ENCODE data around the gene GRID2. TPM values are rescaled to one million over a fixed set of nuclear protein-coding genes. Genes with fewer than 3 reads are reported as not detected.
"Not testable (repeated sequence)": the region's sequence is repeated elsewhere in the genome, so short reads cannot be mapped to it uniquely, and the experiment has no call there.

GRID2 gene
- total RNA-seq, 2 experiments from 2014 or later, result not detected

DNA sequence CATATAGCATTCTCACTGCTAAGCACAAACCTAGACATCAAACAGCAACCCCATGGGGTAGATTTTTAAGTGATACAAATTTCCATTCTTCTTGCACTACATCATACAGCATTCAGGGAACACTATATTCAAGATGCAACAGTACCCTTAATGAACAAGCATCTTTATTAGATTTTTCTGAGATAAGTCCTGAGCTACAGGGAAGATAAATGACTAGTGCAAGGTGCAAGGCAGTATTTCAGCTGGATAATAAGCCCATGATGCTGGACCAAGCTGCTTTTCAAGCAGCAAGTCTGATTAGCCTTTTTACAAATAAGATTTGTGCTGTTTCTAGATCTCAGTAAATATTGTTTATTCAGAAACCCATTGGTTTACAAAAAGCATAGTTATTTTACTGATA is 1332.2 kb downstream of the GRID2 start:
- H3K4me3 Mint-ChIP-seq, result no peak overlapping the region
- H3K27me3 Mint-ChIP-seq, result no peaks in the 10 kb centered on the region
- H3K36me3 Mint-ChIP-seq (ENCODE audit: low read depth), result no peaks in the 10 kb centered on the region
- no peaks in the 10 kb centered on the region for H3K4me1 Mint-ChIP-seq
- ChIA-PET POLR2A (no interaction called here), CTCF (no interaction called here)
- H3K27ac Mint-ChIP-seq, result no peak overlapping the region
- DNase-seq, result no peak
- peaks cover 3% of the 10 kb centered on the region for H3K9me3 Mint-ChIP-seq

DNA sequence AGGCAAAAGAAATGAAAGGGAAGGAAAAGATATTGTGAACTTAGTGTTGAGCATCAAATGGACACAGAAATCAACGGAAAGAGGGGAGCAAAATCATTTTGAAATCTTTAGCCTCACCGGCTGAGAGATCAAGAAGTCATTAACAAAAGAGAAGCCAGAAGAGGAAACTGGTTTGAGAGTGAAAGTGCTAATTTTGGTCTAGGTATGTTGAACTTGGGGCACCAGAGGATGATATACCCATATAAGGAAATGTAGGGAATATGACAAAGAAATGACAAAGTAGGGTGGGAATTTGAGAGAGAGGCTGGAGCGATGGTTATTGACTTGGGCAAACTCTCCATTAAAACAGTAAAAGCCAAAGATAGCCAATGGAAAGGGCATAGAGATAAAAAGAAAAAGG is 1341.4 kb downstream of the GRID2 start:
- ChIA-PET POLR2A (no interaction called here), CTCF (no interaction called here)
- no peak overlapping the region for H3K27ac Mint-ChIP-seq
- H3K4me3 Mint-ChIP-seq, result no peak overlapping the region
- no peaks in the 10 kb centered on the region for H3K9me3 Mint-ChIP-seq
- H3K27me3 Mint-ChIP-seq, result no peaks in the 10 kb centered on the region
- no peak for DNase-seq
- H3K4me1 Mint-ChIP-seq, result no peaks in the 10 kb centered on the region
- no peaks in the 10 kb centered on the region for H3K36me3 Mint-ChIP-seq (ENCODE audit: low read depth)

GRCh38 chr4:93646233-93646930 is 1342.6 kb downstream of the GRID2 start:
- POLR2A ChIA-PET, result no interaction called here
- CTCF ChIA-PET, result interaction anchor here (0.6 kb wide), 1 partner anchor 1347 kb away, joined by 4 read pairs; no protein-coding TSS in a partner anchor
- H3K9me3 Mint-ChIP-seq, result no peaks in the 10 kb centered on the region
- H3K36me3 Mint-ChIP-seq (ENCODE audit: low read depth), result no peaks in the 10 kb centered on the region
- no peak overlapping the region for H3K27ac Mint-ChIP-seq
- H3K4me3 Mint-ChIP-seq, result no peak overlapping the region
- H3K27me3 Mint-ChIP-seq, result no peaks in the 10 kb centered on the region
- H3K4me1 Mint-ChIP-seq, result no peaks in the 10 kb centered on the region
- no peak for DNase-seq

- Mint-ChIP-seq H3K9me3 (no peaks in the 10 kb centered on the region), H3K4me3 (no peak overlapping the region), H3K36me3 (ENCODE audit: low read depth) (no peaks in the 10 kb centered on the region), H3K27me3 (no peaks in the 10 kb centered on the region), H3K27ac (no peak overlapping the region), H3K4me1 (no peaks in the 10 kb centered on the region)
- no peak for DNase-seq
- CTCF ChIA-PET, result no interaction called here
- POLR2A ChIA-PET, result no interaction called here
These were observed 1344.5 kb downstream of the GRID2 start for GRCh38 chr4:93648258-93648657.

- Mint-ChIP-seq H3K4me1 (no peaks in the 10 kb centered on the region), H3K27me3 (no peaks in the 10 kb centered on the region), H3K36me3 (ENCODE audit: low read depth) (no peaks in the 10 kb centered on the region), H3K9me3 (no peaks in the 10 kb centered on the region), H3K4me3 (no peak overlapping the region), H3K27ac (no peak overlapping the region)
- no peak for DNase-seq
- ChIA-PET POLR2A (no interaction called here), CTCF (no interaction called here)
These were observed 1346.1 kb downstream of the GRID2 start for GRCh38 chr4:93649828-93650227.

DNA sequence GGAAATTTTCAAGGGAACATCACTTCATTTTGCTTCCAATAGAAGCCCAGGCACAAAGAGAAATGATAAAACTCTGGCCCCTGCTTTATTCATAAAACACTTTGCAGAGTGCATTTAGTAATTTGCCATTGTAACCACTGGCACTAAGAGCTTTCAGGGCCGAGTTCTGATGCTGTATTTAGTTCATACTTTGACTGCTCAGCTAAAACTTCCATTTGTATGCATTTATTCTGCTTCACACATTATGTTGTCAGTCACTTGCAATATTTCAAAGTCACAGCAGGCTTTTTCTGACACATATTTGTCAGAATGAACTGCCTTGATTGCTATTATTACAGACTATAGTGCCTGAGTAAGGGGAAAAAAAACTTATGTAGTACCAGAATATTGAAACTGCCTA is 1350.4 kb downstream of the GRID2 start:
- ChIA-PET CTCF (no interaction called here), POLR2A (no interaction called here)
- no peaks in the 10 kb centered on the region for H3K27me3 Mint-ChIP-seq
- H3K4me3 Mint-ChIP-seq, result no peak overlapping the region
- H3K9me3 Mint-ChIP-seq, result no peaks in the 10 kb centered on the region
- H3K36me3 Mint-ChIP-seq (ENCODE audit: low read depth), result no peaks in the 10 kb centered on the region
- no peaks in the 10 kb centered on the region for H3K4me1 Mint-ChIP-seq
- no peak overlapping the region for H3K27ac Mint-ChIP-seq
- no peak for DNase-seq

GRCh38 chr4:93657527-93657926 is 1353.8 kb downstream of the GRID2 start:
- DNase-seq, result no peak
- Mint-ChIP-seq H3K4me1 (no peaks in the 10 kb centered on the region), H3K36me3 (ENCODE audit: low read depth) (no peaks in the 10 kb centered on the region), H3K4me3 (no peak overlapping the region), H3K9me3 (no peaks in the 10 kb centered on the region), H3K27ac (no peak overlapping the region), H3K27me3 (no peaks in the 10 kb centered on the region)
- CTCF ChIA-PET, result no interaction called here
- POLR2A ChIA-PET, result no interaction called here

DNA sequence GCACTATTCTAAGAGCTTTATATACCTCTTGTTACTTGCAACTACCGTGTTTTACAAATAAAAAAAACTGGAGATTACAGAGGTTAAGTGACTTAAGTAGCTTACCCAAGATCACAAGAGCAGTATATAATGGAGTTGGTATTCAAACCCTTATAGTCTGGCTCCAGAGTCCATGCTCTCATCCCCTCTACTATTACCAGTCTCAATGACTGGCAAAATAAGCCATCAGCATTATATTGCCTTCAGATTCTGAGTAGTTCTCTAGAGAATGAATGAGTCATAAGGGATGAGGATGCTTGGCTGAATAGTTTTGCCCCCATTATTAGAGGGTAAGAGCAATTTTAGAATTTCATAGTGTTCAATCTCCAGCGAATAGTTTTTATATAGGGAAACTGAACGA is 1354.7 kb downstream of the GRID2 start:
- H3K9me3 Mint-ChIP-seq, result no peaks in the 10 kb centered on the region
- H3K36me3 Mint-ChIP-seq (ENCODE audit: low read depth), result no peaks in the 10 kb centered on the region
- no peaks in the 10 kb centered on the region for H3K27me3 Mint-ChIP-seq
- H3K4me3 Mint-ChIP-seq, result no peak overlapping the region
- no peaks in the 10 kb centered on the region for H3K4me1 Mint-ChIP-seq
- ChIA-PET CTCF (no interaction called here), POLR2A (no interaction called here)
- no peak overlapping the region for H3K27ac Mint-ChIP-seq
- DNase-seq, result no peak

DNA sequence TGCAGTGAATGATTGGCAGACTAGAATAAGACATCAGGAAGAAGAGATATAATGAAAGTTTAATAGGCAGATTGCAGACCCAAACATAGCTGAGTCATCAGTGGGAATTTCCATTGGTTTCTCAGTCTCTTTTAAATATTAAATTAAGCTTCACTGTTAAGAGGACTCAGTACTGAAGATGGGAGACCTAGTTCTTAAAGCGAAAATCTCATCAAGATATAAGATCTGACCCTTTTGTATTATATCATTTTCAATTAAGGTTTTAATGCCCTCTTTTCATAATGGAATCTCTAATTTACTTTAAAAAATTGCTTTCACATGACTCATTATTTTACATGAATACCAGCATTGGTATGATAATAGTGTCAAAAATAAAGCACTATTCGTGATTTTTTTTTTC is 1355.9 kb downstream of the GRID2 start:
- no peaks in the 10 kb centered on the region for H3K27me3 Mint-ChIP-seq
- H3K9me3 Mint-ChIP-seq, result no peaks in the 10 kb centered on the region
- ChIA-PET POLR2A (no interaction called here), CTCF (no interaction called here)
- no peak overlapping the region for H3K4me3 Mint-ChIP-seq
- no peaks in the 10 kb centered on the region for H3K36me3 Mint-ChIP-seq (ENCODE audit: low read depth)
- no peak overlapping the region for H3K27ac Mint-ChIP-seq
- DNase-seq, result no peak
- H3K4me1 Mint-ChIP-seq, result no peaks in the 10 kb centered on the region

DNA sequence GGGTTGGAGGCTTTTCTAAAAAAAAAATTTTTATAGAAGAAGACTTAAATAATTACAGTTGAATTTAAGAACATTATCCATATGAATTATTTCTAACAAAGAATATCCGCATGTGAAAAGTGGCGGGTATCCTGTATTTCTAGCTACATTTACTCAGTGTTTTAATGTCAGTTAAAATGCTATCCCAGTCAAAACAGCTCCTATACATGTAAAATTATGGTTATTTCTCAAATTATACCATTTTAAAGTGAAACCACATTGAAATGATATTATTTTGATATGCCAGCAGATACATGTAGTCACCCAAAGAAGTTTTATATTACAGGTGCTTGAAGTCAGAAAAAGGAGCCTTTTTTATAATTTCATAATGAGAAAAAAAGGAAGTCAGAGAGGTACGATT is 1356.3 kb downstream of the GRID2 start:
- no peak overlapping the region for H3K4me3 Mint-ChIP-seq
- no peaks in the 10 kb centered on the region for H3K9me3 Mint-ChIP-seq
- H3K27ac Mint-ChIP-seq, result no peak overlapping the region
- no peaks in the 10 kb centered on the region for H3K36me3 Mint-ChIP-seq (ENCODE audit: low read depth)
- ChIA-PET POLR2A (no interaction called here), CTCF (no interaction called here)
- no peaks in the 10 kb centered on the region for H3K27me3 Mint-ChIP-seq
- no peak for DNase-seq
- H3K4me1 Mint-ChIP-seq, result no peaks in the 10 kb centered on the region

GRCh38 chr4:93670434-93670833 is 1366.7 kb downstream of the GRID2 start:
- Mint-ChIP-seq H3K27ac (no peak overlapping the region), H3K4me3 (no peak overlapping the region)

GRCh38 chr4:93671093-93671492 is 1367.3 kb downstream of the GRID2 start:
- Mint-ChIP-seq H3K27ac (no peak overlapping the region), H3K4me1 (no peaks in the 10 kb centered on the region), H3K9me3 (no peaks in the 10 kb centered on the region), H3K27me3 (no peaks in the 10 kb centered on the region), H3K4me3 (no peak overlapping the region), H3K36me3 (ENCODE audit: low read depth) (no peaks in the 10 kb centered on the region)
- no peak for DNase-seq
- CTCF ChIA-PET, result no interaction called here
- POLR2A ChIA-PET, result no interaction called here

More at GRCh38 chr4:93670434-93670833, 1366.7 kb downstream of the GRID2 start:
- ChIA-PET CTCF (no interaction called here), POLR2A (no interaction called here)
- no peaks in the 10 kb centered on the region for H3K4me1 Mint-ChIP-seq
- H3K36me3 Mint-ChIP-seq (ENCODE audit: low read depth), result no peaks in the 10 kb centered on the region
- H3K27me3 Mint-ChIP-seq, result no peaks in the 10 kb centered on the region
- DNase-seq, result no peak
- H3K9me3 Mint-ChIP-seq, result no peaks in the 10 kb centered on the region

- H3K9me3 Mint-ChIP-seq; H3K4me3 Mint-ChIP-seq; POLR2A ChIA-PET; H3K4me1 Mint-ChIP-seq; CTCF ChIA-PET; H3K36me3 Mint-ChIP-seq (ENCODE audit: low read depth); DNase-seq; H3K27ac Mint-ChIP-seq; H3K27me3 Mint-ChIP-seq: not testable (repeated sequence)
These were observed 1373.2 kb downstream of the GRID2 start for GRCh38 chr4:93676937-93677336.

DNA sequence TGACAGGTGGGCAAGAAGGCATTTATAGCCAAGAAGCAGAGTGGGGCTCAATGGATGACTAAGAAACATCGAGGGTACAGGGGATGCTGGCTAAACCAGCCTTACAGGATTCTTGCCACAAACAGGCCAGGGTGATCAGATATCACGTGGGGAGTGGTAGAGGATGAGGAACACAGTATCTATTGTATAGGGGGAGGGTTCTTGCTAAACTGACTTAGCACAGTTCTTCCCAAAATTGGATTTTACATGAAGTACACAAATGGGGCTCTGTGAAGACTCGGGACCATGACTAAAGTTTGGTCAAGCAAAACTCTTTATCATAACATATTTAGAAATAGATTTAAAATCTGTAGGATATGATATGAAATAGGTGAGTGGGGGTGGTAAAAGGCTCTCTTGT is 1380.8 kb downstream of the GRID2 start:
- no peak overlapping the region for H3K4me3 Mint-ChIP-seq
- no peaks in the 10 kb centered on the region for H3K4me1 Mint-ChIP-seq
- H3K9me3 Mint-ChIP-seq, result no peaks in the 10 kb centered on the region
- ChIA-PET CTCF (no interaction called here), POLR2A (no interaction called here)
- no peaks in the 10 kb centered on the region for H3K36me3 Mint-ChIP-seq (ENCODE audit: low read depth)
- no peak for DNase-seq
- H3K27me3 Mint-ChIP-seq, result no peaks in the 10 kb centered on the region
- no peak overlapping the region for H3K27ac Mint-ChIP-seq

- POLR2A ChIA-PET, result no interaction called here
- CTCF ChIA-PET, result no interaction called here
- Mint-ChIP-seq H3K4me1 (no peaks in the 10 kb centered on the region), H3K4me3 (no peak overlapping the region), H3K27me3 (no peaks in the 10 kb centered on the region), H3K27ac (no peak overlapping the region), H3K36me3 (ENCODE audit: low read depth) (no peaks in the 10 kb centered on the region), H3K9me3 (no peaks in the 10 kb centered on the region)
- DNase-seq, result no peak
These were observed 1383.5 kb downstream of the GRID2 start for GRCh38 chr4:93687304-93687703.

Measured in activated CD4-positive, alpha-beta memory T cell treated with anti-CD3 and anti-CD28 coated beads, Interleukin-2, amount 10 ng/mL, durations not matched to agents 7 days and 5 days (primary cell).